ENCODE results near the gene PLEKHG3. TPM values are rescaled to one million over a fixed set of nuclear protein-coding genes. Genes with fewer than 3 reads are reported as not detected.

PLEKHG3 gene
- total and polyA plus RNA-seq, 2 experiments from 2014 or later, result 23.0 to 83.1 TPM

DNA sequence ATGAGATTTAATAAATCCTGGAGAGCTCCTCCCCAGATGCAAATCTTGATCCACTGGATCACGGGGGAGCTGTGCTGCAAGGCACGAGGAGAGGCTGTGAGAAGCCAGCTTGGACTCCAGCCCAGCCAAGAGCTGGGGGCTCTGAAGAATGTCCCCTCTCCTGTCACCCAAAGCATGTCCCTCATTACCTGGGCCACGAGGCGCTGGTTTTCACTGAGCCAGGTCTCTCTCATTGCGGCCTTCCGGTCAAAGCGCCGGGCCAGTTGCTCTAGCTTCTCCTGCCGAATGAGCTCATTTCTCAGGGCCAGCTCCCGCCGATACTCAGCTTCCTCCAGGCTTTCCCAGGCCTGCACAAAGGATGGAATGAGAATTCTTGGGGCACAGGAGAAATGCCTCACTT lies 92.1 kb downstream of the PLEKHG3 start (continued):
- TF ChIP-seq JUNB (IDR thresholded peaks at IDR 0.05; ENCODE audit: unreplicated experiment) (no peak), STAT1 (IDR thresholded peaks at IDR 0.05; ENCODE audit: unreplicated experiment) (no peak)
- TF ChIP-seq, protein P1, sequence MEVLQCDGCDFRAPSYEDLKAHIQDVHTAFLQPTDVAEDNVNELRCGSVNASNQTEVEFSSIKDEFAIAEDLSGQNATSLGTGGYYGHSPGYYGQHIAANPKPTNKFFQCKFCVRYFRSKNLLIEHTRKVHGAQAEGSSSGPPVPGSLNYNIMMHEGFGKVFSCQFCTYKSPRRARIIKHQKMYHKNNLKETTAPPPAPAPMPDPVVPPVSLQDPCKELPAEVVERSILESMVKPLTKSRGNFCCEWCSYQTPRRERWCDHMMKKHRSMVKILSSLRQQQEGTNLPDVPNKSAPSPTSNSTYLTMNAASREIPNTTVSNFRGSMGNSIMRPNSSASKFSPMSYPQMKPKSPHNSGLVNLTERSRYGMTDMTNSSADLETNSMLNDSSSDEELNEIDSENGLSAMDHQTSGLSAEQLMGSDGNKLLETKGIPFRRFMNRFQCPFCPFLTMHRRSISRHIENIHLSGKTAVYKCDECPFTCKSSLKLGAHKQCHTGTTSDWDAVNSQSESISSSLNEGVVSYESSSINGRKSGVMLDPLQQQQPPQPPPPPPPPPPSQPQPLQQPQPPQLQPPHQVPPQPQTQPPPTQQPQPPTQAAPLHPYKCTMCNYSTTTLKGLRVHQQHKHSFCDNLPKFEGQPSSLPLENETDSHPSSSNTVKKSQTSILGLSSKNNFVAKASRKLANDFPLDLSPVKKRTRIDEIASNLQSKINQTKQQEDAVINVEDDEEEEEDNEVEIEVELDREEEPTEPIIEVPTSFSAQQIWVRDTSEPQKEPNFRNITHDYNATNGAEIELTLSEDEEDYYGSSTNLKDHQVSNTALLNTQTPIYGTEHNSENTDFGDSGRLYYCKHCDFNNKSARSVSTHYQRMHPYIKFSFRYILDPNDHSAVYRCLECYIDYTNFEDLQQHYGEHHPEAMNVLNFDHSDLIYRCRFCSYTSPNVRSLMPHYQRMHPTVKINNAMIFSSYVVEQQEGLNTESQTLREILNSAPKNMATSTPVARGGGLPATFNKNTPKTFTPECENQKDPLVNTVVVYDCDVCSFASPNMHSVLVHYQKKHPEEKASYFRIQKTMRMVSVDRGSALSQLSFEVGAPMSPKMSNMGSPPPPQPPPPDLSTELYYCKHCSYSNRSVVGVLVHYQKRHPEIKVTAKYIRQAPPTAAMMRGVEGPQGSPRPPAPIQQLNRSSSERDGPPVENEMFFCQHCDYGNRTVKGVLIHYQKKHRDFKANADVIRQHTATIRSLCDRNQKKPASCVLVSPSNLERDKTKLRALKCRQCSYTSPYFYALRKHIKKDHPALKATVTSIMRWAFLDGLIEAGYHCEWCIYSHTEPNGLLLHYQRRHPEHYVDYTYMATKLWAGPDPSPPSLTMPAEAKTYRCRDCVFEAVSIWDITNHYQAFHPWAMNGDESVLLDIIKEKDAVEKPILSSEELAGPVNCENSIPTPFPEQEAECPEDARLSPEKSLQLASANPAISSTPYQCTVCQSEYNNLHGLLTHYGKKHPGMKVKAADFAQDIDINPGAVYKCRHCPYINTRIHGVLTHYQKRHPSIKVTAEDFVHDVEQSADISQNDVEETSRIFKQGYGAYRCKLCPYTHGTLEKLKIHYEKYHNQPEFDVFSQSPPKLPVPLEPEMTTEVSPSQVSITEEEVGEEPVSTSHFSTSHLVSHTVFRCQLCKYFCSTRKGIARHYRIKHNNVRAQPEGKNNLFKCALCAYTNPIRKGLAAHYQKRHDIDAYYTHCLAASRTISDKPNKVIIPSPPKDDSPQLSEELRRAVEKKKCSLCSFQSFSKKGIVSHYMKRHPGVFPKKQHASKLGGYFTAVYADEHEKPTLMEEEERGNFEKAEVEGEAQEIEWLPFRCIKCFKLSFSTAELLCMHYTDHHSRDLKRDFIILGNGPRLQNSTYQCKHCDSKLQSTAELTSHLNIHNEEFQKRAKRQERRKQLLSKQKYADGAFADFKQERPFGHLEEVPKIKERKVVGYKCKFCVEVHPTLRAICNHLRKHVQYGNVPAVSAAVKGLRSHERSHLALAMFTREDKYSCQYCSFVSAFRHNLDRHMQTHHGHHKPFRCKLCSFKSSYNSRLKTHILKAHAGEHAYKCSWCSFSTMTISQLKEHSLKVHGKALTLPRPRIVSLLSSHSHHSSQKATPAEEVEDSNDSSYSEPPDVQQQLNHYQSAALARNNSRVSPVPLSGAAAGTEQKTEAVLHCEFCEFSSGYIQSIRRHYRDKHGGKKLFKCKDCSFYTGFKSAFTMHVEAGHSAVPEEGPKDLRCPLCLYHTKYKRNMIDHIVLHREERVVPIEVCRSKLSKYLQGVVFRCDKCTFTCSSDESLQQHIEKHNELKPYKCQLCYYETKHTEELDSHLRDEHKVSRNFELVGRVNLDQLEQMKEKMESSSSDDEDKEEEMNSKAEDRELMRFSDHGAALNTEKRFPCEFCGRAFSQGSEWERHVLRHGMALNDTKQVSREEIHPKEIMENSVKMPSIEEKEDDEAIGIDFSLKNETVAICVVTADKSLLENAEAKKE (CRISPR knock-in tag; IDR thresholded peaks at IDR 0.05), result no peak
- TF ChIP-seq, protein P2, sequence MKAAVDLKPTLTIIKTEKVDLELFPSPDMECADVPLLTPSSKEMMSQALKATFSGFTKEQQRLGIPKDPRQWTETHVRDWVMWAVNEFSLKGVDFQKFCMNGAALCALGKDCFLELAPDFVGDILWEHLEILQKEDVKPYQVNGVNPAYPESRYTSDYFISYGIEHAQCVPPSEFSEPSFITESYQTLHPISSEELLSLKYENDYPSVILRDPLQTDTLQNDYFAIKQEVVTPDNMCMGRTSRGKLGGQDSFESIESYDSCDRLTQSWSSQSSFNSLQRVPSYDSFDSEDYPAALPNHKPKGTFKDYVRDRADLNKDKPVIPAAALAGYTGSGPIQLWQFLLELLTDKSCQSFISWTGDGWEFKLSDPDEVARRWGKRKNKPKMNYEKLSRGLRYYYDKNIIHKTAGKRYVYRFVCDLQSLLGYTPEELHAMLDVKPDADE (IDR thresholded peaks at IDR 0.05), result no peak

DNA sequence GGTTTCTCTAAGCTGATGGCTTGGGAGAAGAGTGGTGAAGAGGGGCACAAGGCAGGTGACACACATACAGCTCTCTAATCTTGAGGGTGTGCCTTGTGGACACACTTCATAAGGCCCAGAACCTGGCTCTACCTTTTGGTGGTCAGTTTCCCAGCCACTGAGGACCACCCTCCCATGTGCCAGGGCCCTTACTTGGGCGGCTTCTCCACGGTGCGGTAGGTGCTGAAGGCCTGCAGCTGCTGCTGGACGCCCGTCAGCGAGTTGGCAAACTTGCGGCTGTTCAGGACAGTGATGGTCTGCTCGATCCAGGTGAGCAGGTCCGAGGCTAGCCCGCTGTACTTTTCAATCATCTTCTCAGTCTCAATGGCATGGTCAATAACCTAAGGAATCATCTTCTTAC lies 95.3 kb downstream of the PLEKHG3 start:
- Histone ChIP-seq H3K4me1 (ENCODE audit: insufficient read depth) (no peaks in the 10 kb centered on the region), H3K79me2 (replicated peaks; ENCODE audit: insufficient read depth) (no peaks in the 10 kb centered on the region), H3K4me3 (no peak overlapping the region), H3F3A (replicated peaks; ENCODE audit: low read depth) (no peaks in the 10 kb centered on the region), H2AFZ (no peak overlapping the region), H3K27ac (ENCODE audit: low read depth) (no peak overlapping the region), H3K27me3 (ENCODE audit: insufficient read depth) (no peaks in the 10 kb centered on the region), H4K20me1 (replicated peaks; ENCODE audit: insufficient read depth) (no peaks in the 10 kb centered on the region), H3K36me3 (ENCODE audit: insufficient read depth) (no peaks in the 10 kb centered on the region), H3K9me2 (ENCODE audit: insufficient read depth) (no peaks in the 10 kb centered on the region), H3K4me2 (no peak overlapping the region)
- Mint-ChIP-seq H3K27me3 (ENCODE audit: insufficient read depth, low read depth, poor library complexity) (peaks cover 9% of the 10 kb centered on the region), H3K4me1 (peaks cover 3% of the 10 kb centered on the region; the same call in 1 of the 3 replicates), H3K4me3 (no peak overlapping the region), H3K27ac (no peak overlapping the region), H3K36me3 (ENCODE audit: low read depth) (no peaks in the 10 kb centered on the region), H3K9me3 (no peaks in the 10 kb centered on the region)
- ATAC-seq (no peak), DNase-seq (ENCODE audit: low spot score) (no peak)
- no peak for TF ChIP-seq ZNF114 (CRISPR knock-in tag; IDR thresholded peaks at IDR 0.05)
- no peak for TF ChIP-seq STAT1 (IDR thresholded peaks at IDR 0.05; ENCODE audit: unreplicated experiment)
- no peak for TF ChIP-seq EZH2phosphoT487 (IDR thresholded peaks at IDR 0.05; ENCODE audit: unreplicated experiment)
- no peak for TF ChIP-seq CREB1 (CRISPR knock-in tag; IDR thresholded peaks at IDR 0.05; ENCODE audit: low read depth)
- no peak for TF ChIP-seq EZH2 (IDR thresholded peaks at IDR 0.05; ENCODE audit: low read depth, unreplicated experiment)
- TF ChIP-seq ZNF331 (CRISPR knock-in tag; IDR thresholded peaks at IDR 0.05; ENCODE audit: low read depth), result no peak
- TF ChIP-seq NANOG (IDR thresholded peaks at IDR 0.05; ENCODE audit: borderline replicate concordance), result no peak
- TF ChIP-seq, protein P3, sequence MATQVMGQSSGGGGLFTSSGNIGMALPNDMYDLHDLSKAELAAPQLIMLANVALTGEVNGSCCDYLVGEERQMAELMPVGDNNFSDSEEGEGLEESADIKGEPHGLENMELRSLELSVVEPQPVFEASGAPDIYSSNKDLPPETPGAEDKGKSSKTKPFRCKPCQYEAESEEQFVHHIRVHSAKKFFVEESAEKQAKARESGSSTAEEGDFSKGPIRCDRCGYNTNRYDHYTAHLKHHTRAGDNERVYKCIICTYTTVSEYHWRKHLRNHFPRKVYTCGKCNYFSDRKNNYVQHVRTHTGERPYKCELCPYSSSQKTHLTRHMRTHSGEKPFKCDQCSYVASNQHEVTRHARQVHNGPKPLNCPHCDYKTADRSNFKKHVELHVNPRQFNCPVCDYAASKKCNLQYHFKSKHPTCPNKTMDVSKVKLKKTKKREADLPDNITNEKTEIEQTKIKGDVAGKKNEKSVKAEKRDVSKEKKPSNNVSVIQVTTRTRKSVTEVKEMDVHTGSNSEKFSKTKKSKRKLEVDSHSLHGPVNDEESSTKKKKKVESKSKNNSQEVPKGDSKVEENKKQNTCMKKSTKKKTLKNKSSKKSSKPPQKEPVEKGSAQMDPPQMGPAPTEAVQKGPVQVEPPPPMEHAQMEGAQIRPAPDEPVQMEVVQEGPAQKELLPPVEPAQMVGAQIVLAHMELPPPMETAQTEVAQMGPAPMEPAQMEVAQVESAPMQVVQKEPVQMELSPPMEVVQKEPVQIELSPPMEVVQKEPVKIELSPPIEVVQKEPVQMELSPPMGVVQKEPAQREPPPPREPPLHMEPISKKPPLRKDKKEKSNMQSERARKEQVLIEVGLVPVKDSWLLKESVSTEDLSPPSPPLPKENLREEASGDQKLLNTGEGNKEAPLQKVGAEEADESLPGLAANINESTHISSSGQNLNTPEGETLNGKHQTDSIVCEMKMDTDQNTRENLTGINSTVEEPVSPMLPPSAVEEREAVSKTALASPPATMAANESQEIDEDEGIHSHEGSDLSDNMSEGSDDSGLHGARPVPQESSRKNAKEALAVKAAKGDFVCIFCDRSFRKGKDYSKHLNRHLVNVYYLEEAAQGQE (IDR thresholded peaks at IDR 0.05; ENCODE audit: unreplicated experiment), result no peak
- TF ChIP-seq, protein P4, sequence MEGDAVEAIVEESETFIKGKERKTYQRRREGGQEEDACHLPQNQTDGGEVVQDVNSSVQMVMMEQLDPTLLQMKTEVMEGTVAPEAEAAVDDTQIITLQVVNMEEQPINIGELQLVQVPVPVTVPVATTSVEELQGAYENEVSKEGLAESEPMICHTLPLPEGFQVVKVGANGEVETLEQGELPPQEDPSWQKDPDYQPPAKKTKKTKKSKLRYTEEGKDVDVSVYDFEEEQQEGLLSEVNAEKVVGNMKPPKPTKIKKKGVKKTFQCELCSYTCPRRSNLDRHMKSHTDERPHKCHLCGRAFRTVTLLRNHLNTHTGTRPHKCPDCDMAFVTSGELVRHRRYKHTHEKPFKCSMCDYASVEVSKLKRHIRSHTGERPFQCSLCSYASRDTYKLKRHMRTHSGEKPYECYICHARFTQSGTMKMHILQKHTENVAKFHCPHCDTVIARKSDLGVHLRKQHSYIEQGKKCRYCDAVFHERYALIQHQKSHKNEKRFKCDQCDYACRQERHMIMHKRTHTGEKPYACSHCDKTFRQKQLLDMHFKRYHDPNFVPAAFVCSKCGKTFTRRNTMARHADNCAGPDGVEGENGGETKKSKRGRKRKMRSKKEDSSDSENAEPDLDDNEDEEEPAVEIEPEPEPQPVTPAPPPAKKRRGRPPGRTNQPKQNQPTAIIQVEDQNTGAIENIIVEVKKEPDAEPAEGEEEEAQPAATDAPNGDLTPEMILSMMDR (conservative IDR thresholded peaks at IDR 0.05; ENCODE audit: low read depth in 2 of 2), result no peak
- TF ChIP-seq, protein P2 (IDR thresholded peaks at IDR 0.05), result no peak
